HG03432 (cell line): ENCODE data around the gene DPEP2NB.
"Not testable (repeated sequence)": the region's sequence is repeated elsewhere in the genome, so short reads cannot be mapped to it uniquely, and the experiment has no call there.

Experiments used
- ATAC-seq: cut with Tn5 transposase; IDR thresholded peaks from one replicate; pipeline ENCODE4 v1.9.1; 2021; ENCODE audit warnings: mild to moderate bottlenecking, moderate library complexity; ENCODE audit not compliant: unreplicated experiment

Gene DPEP2NB

GRCh38 chr16:67987460-67988160 is 28.1 kb downstream of the DPEP2NB start:
- ATAC-seq, result no peak

GRCh38 chr16:67986949-67987348 is 28.8 kb downstream of the DPEP2NB start:
- no peak for ATAC-seq

DNA sequence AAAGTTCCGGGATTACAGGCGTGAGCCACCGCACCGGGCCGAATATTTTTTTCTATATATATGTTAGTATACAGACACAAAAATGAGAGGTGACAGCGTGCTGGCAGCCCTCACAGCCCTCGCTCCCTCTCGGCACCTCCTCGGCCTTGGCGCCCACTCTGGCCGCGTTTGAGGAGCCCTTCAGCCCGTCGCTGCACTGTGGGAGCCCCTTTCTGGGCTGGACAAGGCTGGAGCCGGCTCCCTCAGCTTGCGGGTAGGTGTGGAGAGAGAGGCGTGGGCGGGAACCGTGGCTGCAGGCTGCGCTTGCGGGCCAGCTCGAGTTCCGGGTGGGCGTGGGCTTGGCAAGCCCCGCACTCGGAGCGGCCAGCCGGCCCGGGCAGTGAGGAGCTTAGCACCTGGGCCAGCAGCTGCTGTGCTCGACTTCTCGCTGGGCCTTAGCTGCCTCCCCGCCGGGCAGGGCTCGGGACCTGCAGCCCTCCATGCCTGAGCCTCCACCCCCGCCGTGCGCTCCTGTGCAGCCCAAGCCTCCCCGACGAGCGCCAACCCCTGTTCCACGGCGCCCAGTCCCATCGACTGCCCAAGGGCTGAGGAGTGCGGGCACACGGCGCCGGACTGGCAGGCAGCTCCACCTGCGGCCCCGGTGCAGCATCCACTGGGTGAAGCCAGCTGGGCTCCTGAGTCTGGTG is 33.6 kb downstream of the DPEP2NB start:
- no peak for ATAC-seq

GRCh38 chr16:67979955-67980678 is 35.6 kb downstream of the DPEP2NB start, which contains the start of gene DPEP3:
Gene DPEP3 (minus strand): TSS chr16:67980499. CDS start chr16:67980380, 119 bp downstream.
- ATAC-seq, result no peak

DNA sequence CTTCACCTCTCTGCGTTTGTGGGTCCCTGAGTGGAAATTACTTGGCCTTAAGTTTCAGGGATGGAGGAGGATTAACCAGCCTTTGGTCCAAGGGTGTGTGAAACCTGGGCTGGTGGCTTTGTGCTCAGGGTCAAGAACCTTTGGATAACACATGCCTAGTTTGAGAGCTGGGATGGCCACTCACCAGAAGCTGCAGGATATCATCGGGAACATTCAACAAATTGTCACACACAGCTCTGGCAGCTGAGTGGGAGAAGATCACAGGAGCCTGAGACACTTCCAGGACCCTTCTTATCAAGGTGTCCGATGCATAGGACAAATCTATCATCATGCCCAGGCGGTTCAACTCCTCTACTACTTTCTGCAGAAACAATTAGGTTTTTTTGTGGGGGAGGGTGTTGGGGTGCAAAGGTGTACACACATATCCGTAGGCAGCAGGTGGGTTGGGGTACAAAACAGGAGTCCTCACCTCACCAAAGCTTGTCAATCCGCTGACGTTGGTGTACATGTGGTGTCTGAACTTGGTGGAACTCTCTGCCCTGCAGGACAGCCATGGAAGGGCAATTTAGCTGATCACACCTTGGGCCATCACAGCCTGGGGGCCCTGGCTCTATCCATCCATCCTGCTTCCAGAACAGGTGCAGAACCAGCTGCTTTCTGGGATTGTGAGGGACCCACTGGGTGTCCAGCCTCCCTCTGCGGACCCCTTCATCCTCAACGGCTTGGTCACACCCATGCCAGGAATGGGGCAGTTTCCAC is 38.1 kb downstream of the DPEP2NB start:
- ATAC-seq, result no peak

DNA sequence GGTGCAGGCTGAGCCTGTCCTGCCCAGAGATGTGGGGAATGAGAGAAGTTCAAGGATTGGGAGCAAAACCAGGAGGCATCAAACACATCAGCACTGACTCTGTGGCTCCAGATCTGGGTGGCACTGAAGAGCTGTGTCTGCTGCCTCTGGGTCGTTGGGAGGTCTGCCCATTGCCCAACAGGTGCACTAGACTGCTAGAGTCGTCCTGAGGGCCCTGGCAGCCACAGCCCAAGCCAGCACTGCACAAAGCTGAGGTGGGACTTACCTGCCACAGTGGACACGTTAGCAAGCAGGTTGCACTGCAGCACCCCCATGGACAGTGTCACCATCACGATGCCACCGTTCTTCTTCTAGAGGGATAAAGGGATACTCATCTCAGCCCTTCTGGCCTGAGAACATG is 38.7 kb downstream of the DPEP2NB start:
- ATAC-seq, result no peak

GRCh38 chr16:67976205-67976604 is 39.5 kb downstream of the DPEP2NB start:
- no peak for ATAC-seq

- no peak for ATAC-seq
Observed at GRCh38 chr16:67975321-67976105, 40.2 kb downstream of the DPEP2NB start.

DNA sequence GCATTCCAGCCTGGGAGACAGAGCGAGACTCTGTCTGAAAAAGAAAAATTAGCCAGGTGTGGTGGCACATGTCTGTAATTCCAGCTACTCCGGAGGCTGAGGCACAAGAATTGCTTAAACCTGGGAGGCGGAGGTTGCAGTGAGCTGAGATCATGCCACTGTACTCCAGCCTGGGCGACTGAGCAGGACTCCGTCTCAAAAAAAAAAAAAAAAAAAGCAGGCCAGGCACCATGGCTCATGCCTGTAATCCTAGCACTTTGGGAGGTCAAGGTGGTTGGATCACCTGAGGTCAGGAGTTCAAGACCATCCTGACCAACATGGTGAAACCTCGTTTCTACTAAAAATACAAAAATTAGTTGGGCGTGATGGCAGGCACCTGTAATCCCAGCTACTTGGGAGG is 43.4 kb downstream of the DPEP2NB start:
- ATAC-seq, result not testable (repeated sequence)

- no peak for ATAC-seq
Observed at GRCh38 chr16:67971111-67971510, 44.6 kb downstream of the DPEP2NB start.

DNA sequence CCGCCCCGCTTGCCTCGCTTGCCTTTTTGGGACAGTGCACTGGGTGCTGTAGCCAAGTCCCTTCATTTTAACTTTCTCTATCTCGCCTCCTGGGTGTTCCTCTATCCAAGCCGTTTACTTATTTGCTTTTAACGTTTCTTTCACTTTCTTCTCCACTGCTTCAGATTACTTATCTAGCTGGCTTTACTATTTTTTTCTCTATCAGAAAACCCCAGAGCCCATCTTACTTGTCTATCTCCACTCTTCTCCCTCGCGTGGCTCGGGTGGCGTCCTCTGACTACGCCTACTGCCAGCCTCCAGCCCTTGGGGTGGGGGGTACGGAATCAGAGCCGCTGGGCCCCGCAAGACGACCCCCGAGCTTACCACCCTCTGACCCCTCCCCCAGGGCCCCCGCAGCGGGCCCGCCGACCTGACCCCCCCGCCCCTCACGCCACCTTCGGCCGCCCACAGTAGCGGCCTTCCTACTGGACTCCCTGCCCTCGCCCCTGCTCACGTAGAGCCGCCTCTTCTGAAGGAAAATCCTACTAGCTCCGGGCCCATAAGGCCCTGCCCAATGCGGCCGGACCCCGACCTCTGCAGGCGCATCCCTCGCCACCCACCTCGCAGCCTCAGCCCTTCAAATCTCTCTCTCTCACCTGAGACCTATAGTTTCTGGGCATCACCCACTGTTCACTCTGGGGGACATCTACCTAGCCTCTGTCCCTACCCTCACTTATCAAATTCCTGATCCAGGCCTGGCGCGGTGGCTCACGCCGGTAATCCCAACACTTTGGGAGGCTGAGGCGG is 46.3 kb downstream of the DPEP2NB start:
- ATAC-seq, result no peak

- ATAC-seq, result peak; percentile 80
Observed at GRCh38 chr16:67968400-67969253, 47.1 kb downstream of the DPEP2NB start, which contains the start of gene SLC12A4. Gene SLC12A4 (minus strand): TSS chr16:67968637. CDS start chr16:67968553, 84 bp downstream.

DNA sequence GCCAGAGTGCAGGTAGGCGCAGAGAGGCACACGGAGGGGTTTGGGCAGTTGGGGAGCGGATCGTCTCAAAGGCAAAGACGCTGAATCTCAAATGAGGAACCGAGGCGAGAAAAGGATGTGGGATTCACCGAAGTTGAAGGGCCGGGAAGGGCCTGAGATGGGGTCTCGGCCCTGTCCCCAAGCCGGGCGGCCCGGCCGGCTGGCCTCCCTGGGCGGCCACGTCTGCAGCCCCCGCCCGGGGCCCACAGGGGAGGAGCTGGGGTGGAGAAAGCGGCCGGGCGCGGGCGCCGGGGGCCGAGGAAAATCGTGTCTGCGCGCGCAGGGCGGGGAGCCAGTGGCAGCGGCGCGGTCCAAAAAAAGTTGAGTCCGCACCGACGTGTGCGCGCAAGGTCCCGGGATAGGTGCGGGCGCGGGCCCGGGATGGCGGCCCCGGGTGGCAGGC is 47.7 kb downstream of the DPEP2NB start:
- ATAC-seq, result peak; percentile 32

- no peak for ATAC-seq
Observed at GRCh38 chr16:67967183-67967957, 48.3 kb downstream of the DPEP2NB start.

- ATAC-seq, result no peak
Observed at GRCh38 chr16:67966549-67967182, 49.0 kb downstream of the DPEP2NB start.

DNA sequence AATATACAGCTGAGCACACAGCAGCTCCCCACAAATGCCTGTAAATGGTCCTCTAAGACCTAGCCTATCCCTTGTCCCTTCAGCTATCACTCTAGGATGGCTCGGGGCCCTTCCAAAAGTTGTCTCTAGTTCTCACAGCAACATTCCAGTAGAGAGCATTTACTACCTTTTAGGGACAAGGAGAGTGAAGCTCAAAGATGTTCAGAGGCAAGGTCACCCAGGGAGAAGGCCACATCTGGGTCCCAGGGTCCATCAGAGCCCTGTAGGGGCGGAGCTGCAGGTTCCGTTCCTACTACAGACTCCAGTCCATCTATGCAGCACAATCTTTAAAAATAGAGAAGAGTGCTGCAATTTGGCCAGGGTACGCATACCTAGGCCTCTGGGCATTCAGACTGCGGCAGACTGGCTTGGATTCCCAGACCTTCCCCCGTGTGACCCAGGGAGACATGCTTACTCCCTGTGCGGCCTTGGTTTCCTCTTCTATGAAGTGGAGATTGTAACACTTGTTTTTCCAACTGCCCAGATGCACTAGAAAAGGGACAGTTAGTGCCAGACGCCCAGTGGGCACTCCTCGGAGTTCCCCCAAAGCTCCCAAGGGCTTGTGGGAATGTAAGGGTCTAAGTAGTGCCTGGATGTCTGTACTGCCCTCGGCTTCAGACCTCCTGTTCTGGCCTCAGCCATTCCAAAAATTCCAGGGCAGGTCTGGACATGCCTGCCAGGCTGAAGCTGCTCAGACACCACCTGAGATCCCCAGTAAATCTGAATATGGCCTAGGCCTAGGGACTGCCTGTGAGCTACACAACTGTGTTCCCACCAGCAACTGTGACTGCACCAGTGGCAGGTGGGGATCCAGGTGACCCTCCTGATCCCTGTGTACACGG is 49.8 kb downstream of the DPEP2NB start:
- no peak for ATAC-seq
